Umbilical cord (tissue), 2 donors: ENCODE data around the gene HPSE2. TPM values are rescaled to one million over a fixed set of nuclear protein-coding genes. Genes with fewer than 3 reads are reported as not detected.
"Not testable (repeated sequence)": the region's sequence is repeated elsewhere in the genome, so short reads cannot be mapped to it uniquely, and the experiment has no call there.

Experiments used
- DNase-seq: peaks from one replicate; pipeline ENCODE4 v3.0.0-alpha.2; 2015; ENCODE audit warnings: low spot score
- total RNA-seq: library from RNA; depleted of rRNA; stranded (reverse); fragments of >200 nt; gene quantifications from one replicate; pipeline ENCODE4 v1.2.3, GENCODE V29; 2014; ENCODE audit warnings: low replicate concordance; ENCODE audit not compliant: insufficient read depth

Gene HPSE2
- total RNA-seq, 1 donor from 2014 or later, result 18.8 TPM

GRCh38 chr10:98921316-98921715 is 314.3 kb downstream of the HPSE2 start:
- DNase-seq, result peak; percentile 55

GRCh38 chr10:98920807-98921206 is 314.8 kb downstream of the HPSE2 start:
- peak; percentile 49 for DNase-seq

GRCh38 chr10:98920360-98920759 is 315.3 kb downstream of the HPSE2 start:
- peak; percentile 6 for DNase-seq

- DNase-seq, result peak; percentile 27
Observed at GRCh38 chr10:98919899-98920298, 315.8 kb downstream of the HPSE2 start.

- no peak for DNase-seq
Observed at GRCh38 chr10:98917828-98918227, 317.8 kb downstream of the HPSE2 start.

GRCh38 chr10:98916526-98917125 is 319.0 kb downstream of the HPSE2 start:
- DNase-seq, result no peak

GRCh38 chr10:98915911-98916310 is 319.7 kb downstream of the HPSE2 start:
- DNase-seq, result no peak

GRCh38 chr10:98910546-98910945 is 325.1 kb downstream of the HPSE2 start:
- peak; percentile 71 for DNase-seq

GRCh38 chr10:98910048-98910447 is 325.6 kb downstream of the HPSE2 start:
- peak; percentile 85 for DNase-seq

- no peak for DNase-seq
Observed at GRCh38 chr10:98908868-98909267, 326.8 kb downstream of the HPSE2 start.

GRCh38 chr10:98908247-98908646 is 327.4 kb downstream of the HPSE2 start:
- not testable (repeated sequence) for DNase-seq

- DNase-seq, result no peak
Observed at GRCh38 chr10:98901441-98902110, 334.1 kb downstream of the HPSE2 start.

- DNase-seq, result no peak
Observed at GRCh38 chr10:98899018-98899417, 336.6 kb downstream of the HPSE2 start.

GRCh38 chr10:98892523-98892922 is 343.1 kb downstream of the HPSE2 start:
- no peak for DNase-seq

- DNase-seq, result no peak
Observed at GRCh38 chr10:98886686-98887085, 349.0 kb downstream of the HPSE2 start.

- no peak for DNase-seq
Observed at GRCh38 chr10:98885378-98885777, 350.3 kb downstream of the HPSE2 start.

- DNase-seq, result no peak
Observed at GRCh38 chr10:98881789-98882188, 353.9 kb downstream of the HPSE2 start.

GRCh38 chr10:98880971-98881370 is 354.7 kb downstream of the HPSE2 start:
- peak; percentile 81 for DNase-seq

- DNase-seq, result peak; percentile 56
Observed at GRCh38 chr10:98878921-98879320, 356.7 kb downstream of the HPSE2 start.

GRCh38 chr10:98878418-98878817 is 357.2 kb downstream of the HPSE2 start:
- DNase-seq, result no peak

- no peak for DNase-seq
Observed at GRCh38 chr10:98861962-98862361, 373.7 kb downstream of the HPSE2 start.

- DNase-seq, result no peak
Observed at GRCh38 chr10:98858525-98858924, 377.1 kb downstream of the HPSE2 start.

GRCh38 chr10:98855403-98856189 is 380.1 kb downstream of the HPSE2 start:
- DNase-seq, result no peak
